CD4-positive, alpha-beta memory T cell (primary cell): ENCODE data around the gene DCST1. TPM values are rescaled to one million over a fixed set of nuclear protein-coding genes. Genes with fewer than 3 reads are reported as not detected.

ENCODE experiments used
- CTCF ChIA-PET: fragments of 350-600 bp; sonication (Branson Sonifier 250); formaldehyde crosslinking; loops from one replicate; lab custom pipeline; 2021; ENCODE audit warnings: inconsistent platforms; ENCODE audit not compliant: partially characterized antibody; lab: Charles Lee
- POLR2A ChIA-PET: fragments of 350-600 bp; sonication (Branson Sonifier 250); formaldehyde crosslinking; loops from one replicate; lab custom pipeline; 2021; ENCODE audit not compliant: partially characterized antibody; lab: Charles Lee
- DNase-seq, 5 donors: peaks; one replicate each; pipeline versions ENCODE4 v3.0.0 to v3.0.0-alpha.2; 2020 to 2022; ENCODE audit warnings: mixed read lengths in 1 of 5
- H3K27ac ChIP-seq: one replicate; pipeline ENCODE4 v1.7.0; 2013; ENCODE audit warnings: low read depth, low read length
- H3K27me3 ChIP-seq: 2 replicates; pipeline ENCODE4 v1.7.0; 2013; ENCODE audit warnings: mild to moderate bottlenecking, low read length, moderate library complexity; ENCODE audit not compliant: insufficient read depth
- H3K36me3 ChIP-seq: 2 replicates; pipeline ENCODE4 v1.7.0; 2013; ENCODE audit warnings: mild to moderate bottlenecking, low read length, moderate library complexity; ENCODE audit not compliant: insufficient read depth
- H3K4me1 ChIP-seq: 2 replicates; pipeline ENCODE4 v1.7.0; 2013; ENCODE audit warnings: mild to moderate bottlenecking, low read length, moderate library complexity; ENCODE audit not compliant: insufficient read depth
- H3K4me3 ChIP-seq, 2 donors: one replicate each; pipeline ENCODE4 v1.7.0; 2013; ENCODE audit warnings: low read length in 2 of 2, mild to moderate bottlenecking in 1 of 2
- H3K9me3 ChIP-seq, 2 donors: one replicate each; pipeline ENCODE4 v1.7.0; 2013; ENCODE audit warnings: low read length in 2 of 2, control low read depth in 1 of 2; ENCODE audit not compliant: control insufficient read depth in 1 of 2
- H3K27ac Mint-ChIP-seq, 7 donors: one replicate each; pipeline ENCODE4 v1.8.0; 2020 to 2021; ENCODE audit warnings: mixed read lengths in 7 of 7, mild to moderate bottlenecking in 6 of 7, inconsistent platforms in 3 of 7, moderate library complexity in 3 of 7
- H3K27me3 Mint-ChIP-seq, 2 donors: one replicate each; pipeline ENCODE4 v1.8.0; 2020 to 2021; ENCODE audit warnings: mixed read lengths in 2 of 2
- H3K36me3 Mint-ChIP-seq, 2 donors: one replicate each; pipeline ENCODE4 v1.8.0; 2020 to 2021; ENCODE audit warnings: mixed read lengths in 2 of 2, inconsistent platforms in 1 of 2, mild to moderate bottlenecking in 1 of 2
- H3K4me1 Mint-ChIP-seq, 4 donors: one replicate each; pipeline ENCODE4 v1.8.0; 2020 to 2021; ENCODE audit warnings: mixed read lengths in 4 of 4, mild to moderate bottlenecking in 1 of 4
- H3K4me3 Mint-ChIP-seq, 8 donors: one replicate each; pipeline ENCODE4 v1.8.0; 2020 to 2021; ENCODE audit warnings: mixed read lengths in 8 of 8, mild to moderate bottlenecking in 7 of 8, moderate library complexity in 6 of 8, inconsistent platforms in 3 of 8
- H3K9me3 Mint-ChIP-seq, 8 donors: one replicate each; pipeline ENCODE4 v1.8.0; 2020 to 2021; ENCODE audit warnings: mixed read lengths in 8 of 8, mild to moderate bottlenecking in 5 of 8, inconsistent platforms in 3 of 8, moderate library complexity in 1 of 8
- intact Hi-C: fragments of 100-400 bp; cut with micrococcal nuclease; formaldehyde crosslinking; loops from one replicate; pipeline ENCODE4 v1.15.1; 2023
- polyA plus RNA-seq, 2 donors: library from polyadenylated mRNA; unstranded; fragments of 300-500 nt; fragmentation: Illumina TruSeq; gene quantifications; one replicate each; pipeline ENCODE4 v1.2.3, GENCODE V29; 2021
- total RNA-seq, 2 experiments: library from RNA; stranded (reverse); gene quantifications; one replicate each; pipeline ENCODE4 v1.2.3, GENCODE V29; 2021

The DCST1 gene
- total and polyA plus RNA-seq, 4 experiments from 2014 or later = 0.14 TPM; not detected in 3

DNA sequence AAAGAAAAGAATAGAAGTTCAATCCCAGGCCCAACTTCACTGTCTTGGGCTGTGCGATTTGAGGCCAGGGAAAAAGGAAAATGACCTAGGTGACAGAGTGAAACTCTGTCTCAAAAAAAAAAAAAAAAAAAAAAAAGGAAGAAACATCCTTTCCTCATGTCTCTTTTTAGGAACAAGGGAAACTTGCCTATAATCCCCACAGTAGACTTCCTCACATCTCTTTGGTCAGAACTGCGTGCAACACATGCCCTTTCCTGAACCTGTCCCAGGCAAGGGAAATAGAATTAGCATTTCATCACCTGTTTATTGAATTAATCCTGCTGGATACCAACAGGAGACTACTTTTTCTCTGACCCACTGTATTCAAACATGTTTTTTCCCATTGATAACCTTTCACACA, 2.3 kb downstream of the DCST1 start:
- no peak for DNase-seq
- no peaks in the 10 kb centered on the region for H3K36me3 ChIP-seq
- Mint-ChIP-seq H3K9me3 (no peaks in the 10 kb centered on the region), H3K4me1 (no peaks in the 10 kb centered on the region), H3K36me3 (no peaks in the 10 kb centered on the region), H3K4me3 (no peak overlapping the region), H3K27ac (no peak overlapping the region), H3K27me3 (peaks cover 0 to 1% of the 10 kb centered on the region in 2 donors)
- no peak overlapping the region for H3K27ac ChIP-seq
- H3K9me3 ChIP-seq = no peaks in the 10 kb centered on the region
- no peaks in the 10 kb centered on the region for H3K27me3 ChIP-seq
- ChIA-PET POLR2A (interaction anchor here (1.1 kb wide), 1 partner anchor 14 kb away, joined by 5 read pairs; no protein-coding TSS in a partner anchor), CTCF (no interaction called here)
- intact Hi-C loops = no loop called here
- no peaks in the 10 kb centered on the region for H3K4me1 ChIP-seq
- H3K4me3 ChIP-seq = no peak overlapping the region

DNA sequence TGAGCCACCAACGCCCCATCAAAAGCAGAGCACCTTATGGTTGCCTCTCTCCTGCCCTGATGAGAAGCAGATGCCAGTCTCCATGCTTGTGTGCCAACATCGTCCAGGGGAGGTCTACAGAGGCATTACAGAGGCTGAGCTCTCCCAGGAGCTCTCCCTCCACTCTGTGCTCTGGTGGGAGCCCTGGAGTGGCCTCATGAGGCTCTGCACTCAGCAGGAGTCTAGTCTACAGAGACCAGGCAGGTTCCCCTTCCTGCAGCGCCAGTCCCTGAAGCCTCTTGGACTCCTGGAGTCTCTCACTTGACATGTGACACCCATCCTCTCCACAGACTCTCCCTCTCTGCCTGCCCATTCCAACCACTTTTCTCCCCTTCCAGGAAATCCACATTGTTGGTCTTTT, 3.4 kb downstream of the DCST1 start:
- Histone ChIP-seq H3K4me1 (no peaks in the 10 kb centered on the region), H3K27ac (no peak overlapping the region), H3K9me3 (no peaks in the 10 kb centered on the region), H3K4me3 (no peak overlapping the region), H3K27me3 (no peaks in the 10 kb centered on the region), H3K36me3 (no peaks in the 10 kb centered on the region)
- H3K4me3 Mint-ChIP-seq = no peak overlapping the region
- H3K27me3 Mint-ChIP-seq = peaks cover 0 to 1% of the 10 kb centered on the region in 2 donors
- CTCF ChIA-PET = interaction anchor here (1.7 kb wide), 1 partner anchor 25 kb away, joined by 6 read pairs; no protein-coding TSS in a partner anchor
- DNase-seq = no peak
- H3K9me3 Mint-ChIP-seq = no peaks in the 10 kb centered on the region
- H3K36me3 Mint-ChIP-seq = no peaks in the 10 kb centered on the region
- H3K27ac Mint-ChIP-seq = no peak overlapping the region
- intact Hi-C loops = no loop called here
- POLR2A ChIA-PET = interaction anchor here (0.8 to 1.1 kb wide), 2 partner anchors 15 to 23 kb away, joined by 3 to 5 read pairs; no protein-coding TSS in a partner anchor
- H3K4me1 Mint-ChIP-seq = no peaks in the 10 kb centered on the region

DNA sequence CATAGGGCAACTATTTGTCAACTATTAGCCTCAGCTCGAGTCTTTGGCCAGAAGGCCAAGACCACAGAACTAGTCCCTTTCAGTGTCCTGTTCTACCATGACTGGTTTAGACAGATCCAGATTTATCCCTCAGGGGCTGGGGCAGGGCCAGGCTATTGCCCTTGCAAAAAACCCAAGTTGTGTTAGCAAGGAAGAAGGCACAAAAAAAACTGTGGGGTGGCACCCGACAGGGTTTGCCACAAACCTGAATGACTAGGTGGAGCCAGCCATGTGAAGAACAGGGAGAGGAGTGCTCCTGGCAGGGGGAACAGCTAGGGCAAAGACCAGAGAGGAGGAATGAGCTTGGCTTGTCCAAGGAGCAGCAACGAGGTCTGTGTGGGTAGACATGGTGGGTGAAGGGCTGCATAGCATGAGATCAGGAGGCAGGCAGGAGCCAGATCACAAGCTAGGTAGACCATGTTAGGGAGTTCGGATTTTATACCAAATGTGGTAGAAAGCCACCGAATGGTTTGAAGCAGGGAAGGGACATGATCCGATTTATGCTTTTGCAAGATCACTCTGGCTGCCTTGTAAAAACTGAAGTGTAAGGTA, 4.3 kb downstream of the DCST1 start:
- Histone ChIP-seq H3K4me1 (no peaks in the 10 kb centered on the region), H3K27me3 (no peaks in the 10 kb centered on the region), H3K9me3 (no peaks in the 10 kb centered on the region), H3K36me3 (no peaks in the 10 kb centered on the region), H3K4me3 (no peak overlapping the region), H3K27ac (no peak overlapping the region)
- Mint-ChIP-seq H3K9me3 (no peaks in the 10 kb centered on the region), H3K4me3 (no peak overlapping the region), H3K27ac (no peak overlapping the region), H3K27me3 (peaks cover 0 to 1% of the 10 kb centered on the region in 2 donors), H3K4me1 (no peaks in the 10 kb centered on the region), H3K36me3 (no peaks in the 10 kb centered on the region)
- POLR2A ChIA-PET = no interaction called here
- CTCF ChIA-PET = interaction anchor here (1.0 to 1.7 kb wide), 3 partner anchors 14 to 38 kb away, joined by 3 to 6 read pairs (median 3); no protein-coding TSS in a partner anchor
- DNase-seq = no peak
- intact Hi-C loops = no loop called here

DNA sequence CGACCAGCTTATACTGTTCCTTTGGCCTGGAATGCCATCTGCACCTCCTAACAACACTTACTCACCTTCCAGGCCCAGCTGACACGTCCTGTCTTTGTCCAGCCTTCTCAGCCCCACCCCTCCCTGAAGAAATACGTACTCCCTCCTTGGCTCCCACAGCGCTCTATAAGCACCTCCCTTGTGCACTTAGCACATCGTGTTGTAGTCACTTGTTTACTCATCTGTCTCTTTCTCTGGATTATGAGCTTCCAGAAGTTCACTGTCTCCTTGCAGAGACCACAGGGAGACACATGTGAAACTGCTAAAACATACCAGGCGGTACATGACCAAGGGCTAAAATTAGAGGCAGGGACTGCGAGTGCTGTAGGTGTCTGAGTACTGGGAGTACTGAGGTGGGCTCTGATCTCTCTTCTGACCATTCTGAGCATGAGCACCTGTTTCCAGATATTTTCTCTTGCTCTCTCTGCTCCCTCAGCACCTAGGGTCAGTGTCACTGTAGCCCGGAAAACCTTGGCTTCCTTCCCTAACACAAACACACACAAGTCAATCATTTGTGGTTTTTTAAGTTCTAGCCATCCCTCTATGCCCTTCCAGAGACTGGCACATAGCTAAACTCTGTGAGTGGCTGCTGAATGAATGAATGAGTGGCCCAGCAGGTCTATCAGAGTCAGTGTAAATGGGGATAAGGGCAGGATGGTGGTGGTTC, 5.1 kb downstream of the DCST1 start:
- H3K4me1 Mint-ChIP-seq = no peaks in the 10 kb centered on the region
- DNase-seq = no peak
- Histone ChIP-seq H3K4me1 (no peaks in the 10 kb centered on the region), H3K4me3 (no peak overlapping the region), H3K27me3 (no peaks in the 10 kb centered on the region), H3K36me3 (no peaks in the 10 kb centered on the region), H3K27ac (no peak overlapping the region), H3K9me3 (no peaks in the 10 kb centered on the region)
- H3K27me3 Mint-ChIP-seq = peaks cover 0 to 1% of the 10 kb centered on the region in 2 donors
- ChIA-PET CTCF (interaction anchor here (1.0 to 1.7 kb wide), 3 partner anchors 15 to 39 kb away, joined by 3 to 6 read pairs (median 3); no protein-coding TSS in a partner anchor), POLR2A (no interaction called here)
- H3K9me3 Mint-ChIP-seq = no peaks in the 10 kb centered on the region
- H3K27ac Mint-ChIP-seq = peak overlapping the region in 1 of 7 donors; percentile 36
- no peaks in the 10 kb centered on the region for H3K36me3 Mint-ChIP-seq
- H3K4me3 Mint-ChIP-seq = no peak overlapping the region
- intact Hi-C loops = no loop called here

DNA sequence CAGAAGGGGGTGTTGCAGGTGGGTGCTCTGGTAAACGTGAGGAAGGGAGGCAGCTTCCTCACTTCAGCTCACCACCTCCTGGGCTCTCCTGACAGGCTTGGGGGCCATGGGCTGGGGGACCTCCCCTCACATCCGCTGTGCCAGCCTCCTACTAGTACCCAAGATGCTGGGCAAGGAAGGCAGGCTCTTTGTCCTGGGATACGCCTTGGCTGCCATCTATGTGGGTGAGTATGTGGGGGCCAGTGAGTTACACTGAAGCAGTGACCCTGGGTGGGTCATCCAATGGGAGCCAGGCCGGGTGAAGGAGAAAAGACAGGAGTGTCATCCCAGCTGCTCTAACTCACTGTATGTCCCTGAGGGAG, 5.7 kb downstream of the DCST1 start:
- no peaks in the 10 kb centered on the region for H3K27me3 ChIP-seq
- no peaks in the 10 kb centered on the region for H3K4me1 Mint-ChIP-seq
- no peaks in the 10 kb centered on the region for H3K9me3 ChIP-seq
- ChIA-PET POLR2A (no interaction called here), CTCF (no interaction called here)
- peak overlapping the region in 1 of 7 donors; percentile 36 for H3K27ac Mint-ChIP-seq
- H3K4me1 ChIP-seq = no peaks in the 10 kb centered on the region
- no peak overlapping the region for H3K4me3 Mint-ChIP-seq
- H3K9me3 Mint-ChIP-seq = no peaks in the 10 kb centered on the region
- intact Hi-C loops = no loop called here
- no peak for DNase-seq
- peaks cover 0 to 1% of the 10 kb centered on the region in 2 donors for H3K27me3 Mint-ChIP-seq
- no peak overlapping the region for H3K27ac ChIP-seq
- H3K36me3 Mint-ChIP-seq = no peaks in the 10 kb centered on the region
- H3K4me3 ChIP-seq = no peak overlapping the region
- no peaks in the 10 kb centered on the region for H3K36me3 ChIP-seq

DNA sequence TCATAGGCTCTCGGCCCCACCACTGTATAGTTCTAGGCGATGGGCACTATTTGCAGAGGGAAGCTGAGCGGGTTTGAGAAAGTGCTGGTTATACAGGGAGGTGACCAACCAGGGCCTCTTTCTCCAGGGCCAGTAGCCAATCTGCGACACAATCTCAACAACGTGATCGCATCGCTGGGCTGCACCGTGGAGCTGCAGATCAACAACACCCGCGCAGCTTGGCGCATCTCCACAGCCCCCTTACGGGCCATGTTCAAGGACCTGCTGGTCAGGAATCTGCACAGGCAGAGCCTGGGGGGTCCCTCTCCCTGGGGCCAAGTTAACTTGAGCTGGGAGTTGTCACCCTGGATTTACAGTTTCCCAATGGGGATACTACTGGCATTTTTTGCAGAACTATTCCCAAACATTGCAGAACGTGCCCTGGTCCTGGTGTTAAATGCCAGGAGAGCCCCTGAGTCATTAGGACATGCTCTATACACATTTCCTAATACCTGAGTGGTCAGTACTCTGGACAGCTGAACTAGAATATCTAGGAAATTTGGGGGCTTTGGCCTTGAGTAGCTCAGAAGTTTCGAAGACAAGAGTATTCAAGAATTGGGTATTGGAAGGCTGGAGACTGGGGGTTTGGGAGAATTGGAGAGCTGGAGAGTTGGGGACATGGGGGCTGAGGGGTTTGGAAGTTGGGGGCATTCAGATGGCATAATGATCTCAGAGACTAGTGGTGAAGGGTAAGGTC, 6.9 kb downstream of the DCST1 start:
- H3K9me3 Mint-ChIP-seq = no peaks in the 10 kb centered on the region
- H3K27me3 ChIP-seq = no peaks in the 10 kb centered on the region
- no peak overlapping the region for H3K27ac Mint-ChIP-seq
- H3K9me3 ChIP-seq = no peaks in the 10 kb centered on the region
- H3K4me3 ChIP-seq = no peak overlapping the region
- no peak overlapping the region for H3K27ac ChIP-seq
- H3K4me3 Mint-ChIP-seq = no peak overlapping the region
- CTCF ChIA-PET = interaction anchor here (1.0 to 7.9 kb wide), 6 partner anchors 11 to 51 kb away, joined by 3 to 63 read pairs (median 12); partner anchors contain the start of gene ADAM15
- no peak for DNase-seq
- H3K4me1 ChIP-seq = no peaks in the 10 kb centered on the region
- peaks cover 5 to 7% (median 5%) of the 10 kb centered on the region in 4 donors for H3K4me1 Mint-ChIP-seq
- POLR2A ChIA-PET = interaction anchor here (0.8 kb wide), 1 partner anchor 85 kb away, joined by 3 read pairs; no protein-coding TSS in a partner anchor
- no peaks in the 10 kb centered on the region for H3K36me3 Mint-ChIP-seq
- no peaks in the 10 kb centered on the region for H3K36me3 ChIP-seq
- intact Hi-C loops = no loop called here
- H3K27me3 Mint-ChIP-seq = peaks cover 0 to 1% of the 10 kb centered on the region in 2 donors

DNA sequence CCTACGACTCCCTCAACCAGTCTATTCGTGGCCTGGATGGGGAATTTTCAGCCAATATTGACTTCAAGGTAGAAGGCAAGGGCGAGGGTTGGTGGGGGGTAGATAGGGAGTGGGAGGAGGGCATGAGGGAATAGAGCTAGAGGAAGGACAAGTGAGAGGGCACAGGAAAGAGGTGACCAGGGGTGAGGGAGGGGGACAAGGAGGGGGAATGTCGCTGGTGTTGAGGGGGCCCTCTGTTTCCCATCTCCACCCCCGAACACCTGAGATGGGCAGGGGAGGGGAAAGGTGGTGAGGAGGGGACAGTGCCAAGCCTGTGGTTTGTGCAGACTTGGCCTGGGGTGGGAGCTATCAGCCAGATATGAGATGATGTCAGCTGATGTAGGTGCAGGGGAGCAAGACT, 9.2 kb downstream of the DCST1 start:
- no peaks in the 10 kb centered on the region for H3K9me3 Mint-ChIP-seq
- peaks cover 0 to 1% of the 10 kb centered on the region in 2 donors for H3K27me3 Mint-ChIP-seq
- peaks cover 5 to 7% (median 5%) of the 10 kb centered on the region in 4 donors for H3K4me1 Mint-ChIP-seq
- H3K4me3 Mint-ChIP-seq = no peak overlapping the region
- no peak for DNase-seq
- Histone ChIP-seq H3K9me3 (no peaks in the 10 kb centered on the region), H3K27ac (no peak overlapping the region), H3K4me1 (no peaks in the 10 kb centered on the region), H3K27me3 (no peaks in the 10 kb centered on the region), H3K36me3 (no peaks in the 10 kb centered on the region), H3K4me3 (no peak overlapping the region)
- ChIA-PET POLR2A (interaction anchor here (2.9 to 5.8 kb wide), 2 partner anchors 19 to 42 kb away, joined by 14 to 36 read pairs; partner anchors contain the start of gene EFNA4), CTCF (interaction anchor here (0.9 to 10.7 kb wide), 10 partner anchors 11 to 136 kb away, joined by 3 to 203 read pairs (median 8); partner anchors contain the start of genes EFNA4, FLAD1 and PMVK)
- intact Hi-C loops = no loop called here
- H3K36me3 Mint-ChIP-seq = no peaks in the 10 kb centered on the region
- no peak overlapping the region for H3K27ac Mint-ChIP-seq
